ENCODE results near the gene DGKI.

- TF ChIP-seq CTCF (IDR thresholded peaks at IDR 0.05) (no peak), EZH2 (IDR thresholded peaks at IDR 0.05) (peak; percentile 22), EZH2phosphoT487 (IDR thresholded peaks at IDR 0.05) (peak; percentile 50)
Observed at GRCh38 chr7:137847568-137848050, 835 bp upstream of the DGKI start.

Data from neural progenitor cell (in vitro differentiated cells).